NB4 (cell line): Measurements from ENCODE around the gene TAS2R9.
A peak's percentile ranks its signal among the peaks of the same experiment; 100 is the strongest.

Experiments used
- DNase-seq: peaks from one replicate; pipeline ENCODE4 v3.0.0; 2010; ENCODE audit warnings: low read depth
- H3K4me3 ChIP-seq: one replicate; pipeline ENCODE4 v1.5.1; 2011; ENCODE audit warnings: mild to moderate bottlenecking, low read depth, low read length, moderate library complexity
- CTCF ChIP-seq: IDR thresholded peaks from one replicate; pipeline ENCODE4 v1.5.1; 2012; ENCODE audit warnings: low read depth, low read length
- MAX ChIP-seq: IDR thresholded peaks from 2 replicates; pipeline ENCODE4 v1.6.1; 2011; ENCODE audit warnings: low read depth, low read length
- MYC ChIP-seq: IDR thresholded peaks from 2 replicates; pipeline ENCODE4 v1.6.1; 2011; ENCODE audit warnings: low read depth, low read length
- POLR2A ChIP-seq: IDR thresholded peaks from 2 replicates; pipeline ENCODE4 v1.6.1; 2011; ENCODE audit warnings: mild to moderate bottlenecking; ENCODE audit not compliant: insufficient read length; ENCODE audit errors: extremely low read depth

Gene TAS2R9

GRCh38 chr12:10783252-10783651, 26.7 kb downstream of the TAS2R9 start:
- H3K4me3 ChIP-seq, result no peak overlapping the region
- DNase-seq, result no peak
- no peak for TF ChIP-seq MYC
- no peak for TF ChIP-seq POLR2A
- no peak for TF ChIP-seq MAX
- TF ChIP-seq CTCF, result no peak

GRCh38 chr12:10779103-10779502, 30.9 kb downstream of the TAS2R9 start:
- TF ChIP-seq MAX (no peak), MYC (no peak), CTCF (no peak), POLR2A (no peak)
- no peak for DNase-seq
- H3K4me3 ChIP-seq, result no peak overlapping the region

GRCh38 chr12:10771132-10771733, 38.7 kb downstream of the TAS2R9 start:
- TF ChIP-seq MYC, result no peak
- TF ChIP-seq POLR2A, result no peak
- no peak for TF ChIP-seq MAX
- no peak for TF ChIP-seq CTCF
- peak; percentile 46 for DNase-seq

GRCh38 chr12:10759657-10760056, 50.3 kb downstream of the TAS2R9 start:
- no peak for DNase-seq
- no peak for TF ChIP-seq POLR2A
- TF ChIP-seq CTCF, result no peak
- no peak for TF ChIP-seq MAX
- no peak for TF ChIP-seq MYC
- H3K4me3 ChIP-seq, result no peak overlapping the region

More at GRCh38 chr12:10771132-10771733, 38.7 kb downstream of the TAS2R9 start:
- no peak overlapping the region for H3K4me3 ChIP-seq
